HG03565 (cell line): ENCODE results near the gene BAHCC1.
"Not testable (repeated sequence)": the region's sequence is repeated elsewhere in the genome, so short reads cannot be mapped to it uniquely, and the experiment has no call there.

Experiments
- ATAC-seq: cut with Tn5 transposase; IDR thresholded peaks from one replicate; pipeline ENCODE4 v1.9.1; 2021; ENCODE audit warnings: mild to moderate bottlenecking, moderate library complexity; ENCODE audit not compliant: unreplicated experiment

BAHCC1 gene

GRCh38 chr17:81411305-81411704 is 16.0 kb downstream of the BAHCC1 start:
- ATAC-seq = no peak

DNA sequence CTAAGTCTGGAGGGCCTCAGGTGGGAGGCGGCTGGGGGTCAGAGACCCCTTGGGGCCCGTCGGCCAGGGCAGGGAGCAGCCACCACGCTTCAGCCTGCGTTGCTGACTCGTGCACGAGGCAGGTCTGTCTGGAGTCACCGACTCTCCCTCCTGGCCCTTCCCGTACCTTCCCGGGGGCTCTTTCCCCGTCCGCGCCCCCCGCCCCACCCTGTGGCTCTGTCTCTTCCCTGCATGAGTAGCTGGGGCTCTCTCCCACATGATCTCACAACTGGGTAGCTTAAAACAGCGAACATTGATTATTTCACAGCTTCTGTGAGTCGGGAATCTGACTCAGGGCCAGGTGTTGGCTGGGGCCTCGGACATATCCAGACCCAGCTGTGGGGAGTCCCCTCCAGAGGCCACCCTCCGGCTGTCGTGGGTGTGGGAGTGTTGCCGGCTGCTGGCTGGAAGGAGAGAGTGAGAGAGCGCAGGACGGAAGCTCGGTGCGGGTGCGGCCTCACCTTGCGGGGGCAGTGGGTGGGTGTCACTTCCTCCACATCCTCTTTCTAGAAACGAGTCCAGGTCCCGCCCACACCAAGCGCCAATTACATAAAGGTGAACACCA is 17.3 kb downstream of the BAHCC1 start:
- no peak for ATAC-seq

DNA sequence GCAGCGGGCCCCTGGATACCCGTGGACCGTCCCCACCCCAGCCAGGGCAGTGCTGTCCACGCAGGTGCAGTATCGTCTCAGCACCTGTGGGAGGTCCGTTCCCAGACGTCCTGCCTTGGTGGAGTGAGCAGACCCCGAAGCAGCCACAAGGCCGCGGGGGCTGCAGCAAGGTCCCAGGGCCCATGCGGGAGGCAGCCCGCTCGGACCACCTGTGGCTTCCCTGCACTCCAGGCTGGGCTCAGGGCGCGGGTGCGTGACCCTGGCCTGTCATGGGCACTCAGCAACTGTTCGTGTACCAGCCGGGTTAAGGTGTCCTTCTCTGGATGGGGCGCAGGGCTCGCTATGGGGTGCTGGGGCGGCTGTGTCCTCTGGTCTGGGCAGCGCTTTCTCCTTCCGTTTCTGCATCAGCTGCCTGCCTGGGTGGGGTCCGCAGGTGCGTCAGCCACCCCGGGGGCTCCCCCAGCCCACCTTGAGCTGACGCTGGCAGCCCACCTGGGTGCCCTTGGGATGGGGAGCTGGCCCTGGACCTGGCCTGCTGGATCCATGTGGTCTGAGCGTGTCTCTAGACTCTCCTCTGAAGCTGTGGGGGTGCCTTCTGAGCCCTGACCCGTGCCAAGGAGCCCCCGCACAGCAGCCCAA is 18.4 kb downstream of the BAHCC1 start:
- no peak for ATAC-seq

GRCh38 chr17:81414756-81415516 is 19.7 kb downstream of the BAHCC1 start:
- no peak for ATAC-seq

DNA sequence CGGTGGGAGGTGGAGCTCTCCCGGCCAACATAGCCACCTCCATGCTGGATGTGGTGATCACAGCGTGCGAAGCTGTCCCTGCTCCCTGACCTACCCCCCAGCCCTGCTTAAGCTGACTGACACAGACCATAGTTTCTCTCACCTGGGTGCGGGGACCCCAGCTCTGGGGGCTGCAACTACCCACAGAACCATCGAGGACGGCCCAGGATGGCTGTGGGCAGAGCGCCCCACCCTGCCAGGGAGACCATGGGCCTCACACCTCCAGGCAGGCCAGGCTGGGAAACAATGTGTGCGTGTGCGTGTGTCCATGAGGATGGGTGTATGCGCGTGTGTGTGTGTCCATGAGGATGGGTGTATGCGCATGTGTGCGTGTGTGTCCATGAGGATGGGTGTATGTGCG is 20.4 kb downstream of the BAHCC1 start:
- ATAC-seq = no peak

- no peak for ATAC-seq
Observed at GRCh38 chr17:81416612-81417011, 21.4 kb downstream of the BAHCC1 start.

- ATAC-seq = no peak
Observed at GRCh38 chr17:81417049-81417878, 22.0 kb downstream of the BAHCC1 start.

DNA sequence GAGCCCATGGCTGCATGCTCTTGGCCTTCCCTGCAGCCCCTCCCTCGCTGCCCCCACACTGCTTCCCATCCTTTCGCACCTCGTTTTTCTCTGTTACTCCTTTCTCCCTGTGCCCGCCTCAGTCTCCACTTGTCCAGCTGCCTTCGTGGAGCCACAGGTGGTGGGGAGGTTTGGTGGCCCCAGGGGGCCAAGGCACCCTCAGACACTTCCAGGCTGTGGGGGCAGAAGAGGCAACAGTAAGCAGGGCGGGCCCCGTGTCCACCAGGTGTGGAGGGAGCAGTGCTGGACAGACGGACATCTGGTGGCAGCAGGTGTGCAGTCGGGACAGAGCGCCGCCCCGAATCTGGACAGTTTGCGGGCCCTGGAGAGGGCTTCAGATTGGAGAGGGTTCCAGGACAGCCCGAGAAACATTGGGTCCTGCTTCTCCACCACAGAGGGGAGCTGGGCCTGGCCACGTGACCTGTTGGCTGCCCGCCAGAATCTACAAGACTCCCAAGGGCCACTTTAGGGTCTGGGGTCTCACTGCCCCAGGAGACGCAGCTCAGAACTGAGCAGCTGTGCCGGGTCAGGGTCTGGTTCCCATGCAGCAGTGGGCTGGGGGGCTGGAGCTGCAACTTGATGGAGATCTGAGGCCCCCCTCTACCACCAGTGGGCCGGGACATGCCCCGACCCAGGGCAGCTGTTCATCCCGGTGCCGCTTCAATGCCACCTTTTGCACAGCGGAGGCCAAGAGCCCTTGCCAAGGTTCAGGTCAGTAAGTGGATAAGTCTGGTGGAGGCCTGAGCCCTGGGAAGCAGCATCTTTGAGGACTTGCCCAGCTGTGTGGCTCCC is 22.8 kb downstream of the BAHCC1 start:
- no peak for ATAC-seq

DNA sequence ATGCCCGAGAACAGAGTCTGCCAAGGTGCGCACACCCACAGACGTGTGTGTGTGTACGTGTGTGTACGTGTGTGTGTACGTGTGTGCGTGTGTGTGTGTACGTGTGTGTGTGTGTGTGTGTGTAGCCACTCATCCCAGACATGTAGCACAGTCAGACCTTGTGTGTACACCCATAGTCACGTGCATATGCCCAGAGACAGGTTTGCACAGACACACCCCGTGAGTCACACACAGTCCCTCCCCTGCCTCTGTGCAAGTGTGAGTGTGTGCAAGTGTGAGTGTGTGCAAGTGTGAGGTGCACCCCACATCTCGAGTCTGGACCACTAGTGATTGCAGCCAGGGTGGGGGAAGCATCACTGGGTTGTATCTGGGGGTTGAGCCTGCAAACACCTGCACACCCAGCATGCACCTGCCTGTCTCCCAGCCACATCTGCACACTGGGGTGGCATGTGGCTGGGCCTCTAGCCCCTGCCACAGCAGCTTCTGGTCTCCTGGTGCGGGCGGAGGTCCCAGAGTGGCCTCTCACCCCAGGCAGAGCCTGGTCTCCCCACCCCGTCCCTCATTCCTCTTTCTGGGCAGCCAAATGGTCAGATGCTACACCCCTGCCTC is 23.6 kb downstream of the BAHCC1 start:
- ATAC-seq = no peak

DNA sequence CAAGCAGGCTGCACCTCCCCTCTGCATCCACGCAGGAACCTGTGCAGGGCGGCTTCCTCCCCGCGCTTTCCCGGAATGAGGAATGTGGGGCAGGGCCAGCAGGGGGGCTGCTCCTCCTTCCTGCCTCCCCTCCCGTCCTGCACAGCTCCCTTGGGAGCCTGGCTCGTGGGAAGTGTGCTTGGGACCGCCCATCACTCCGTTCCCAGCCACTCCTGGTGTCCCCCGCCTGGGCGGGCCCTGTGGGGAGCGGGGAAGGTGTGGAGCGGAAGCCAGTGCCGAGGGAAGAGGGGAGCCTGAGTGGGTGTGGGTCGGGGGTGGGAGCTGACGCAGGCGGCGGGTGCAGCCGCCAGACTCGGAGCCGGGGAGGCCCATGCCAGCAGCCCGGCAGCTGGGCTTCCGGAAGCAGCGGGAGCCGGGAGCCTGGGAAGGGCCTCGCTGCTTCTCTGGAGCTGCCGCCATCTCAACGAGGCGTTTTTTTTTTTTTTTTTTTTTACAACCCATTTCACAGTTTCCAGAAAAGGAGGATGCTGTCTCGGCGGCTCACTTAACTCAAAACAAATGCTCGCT is 24.1 kb downstream of the BAHCC1 start:
- ATAC-seq = no peak

GRCh38 chr17:81419886-81420768 is 24.9 kb downstream of the BAHCC1 start:
- ATAC-seq = no peak

GRCh38 chr17:81420769-81421462 is 25.7 kb downstream of the BAHCC1 start:
- ATAC-seq = no peak

DNA sequence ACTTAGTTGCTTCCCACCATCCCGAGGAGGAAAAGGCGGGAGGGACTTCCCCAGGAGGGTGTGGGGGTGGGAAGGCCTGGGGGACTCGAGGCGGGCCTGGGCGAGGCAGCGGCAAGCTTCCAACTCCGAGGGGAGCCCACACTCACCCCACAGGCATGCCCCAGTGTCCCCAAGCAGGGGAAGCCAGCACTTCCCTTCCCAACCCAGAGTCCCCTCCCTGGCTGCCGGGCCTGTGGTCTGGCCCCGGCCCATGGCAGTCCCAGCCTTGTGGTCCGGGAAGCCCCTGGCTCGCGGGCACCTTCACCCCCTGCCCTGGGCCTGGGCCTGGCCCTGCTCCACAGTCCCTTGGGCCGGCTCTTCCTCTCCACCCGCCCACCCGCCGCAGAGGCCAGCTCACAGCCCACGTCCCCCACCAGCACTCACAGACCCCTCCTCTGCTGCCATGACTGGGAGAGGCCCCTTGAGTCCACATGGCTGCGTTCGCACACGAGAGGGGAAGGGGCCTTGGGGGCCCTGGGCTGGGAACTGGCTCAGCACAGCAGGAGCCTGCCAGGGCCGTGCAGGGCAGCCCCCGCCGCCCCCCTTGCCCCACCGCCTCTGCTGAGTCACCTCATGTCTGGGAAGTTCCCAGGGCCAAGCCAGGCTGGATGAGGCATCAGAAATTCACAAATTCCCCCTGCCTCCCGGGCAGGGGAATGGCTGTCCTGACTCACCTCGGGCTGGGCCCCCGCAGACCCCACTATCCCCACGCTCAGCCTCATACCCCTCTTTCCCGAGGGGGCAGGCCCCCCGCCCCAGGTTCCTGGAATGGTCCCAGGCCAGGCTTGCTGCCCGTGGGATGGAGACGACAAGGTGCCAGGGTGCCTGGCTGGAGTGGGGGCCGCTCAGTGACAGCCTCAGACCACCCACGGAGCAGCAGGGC is 27.8 kb downstream of the BAHCC1 start:
- ATAC-seq = no peak

GRCh38 chr17:81423698-81424071 is 28.4 kb downstream of the BAHCC1 start:
- no peak for ATAC-seq

DNA sequence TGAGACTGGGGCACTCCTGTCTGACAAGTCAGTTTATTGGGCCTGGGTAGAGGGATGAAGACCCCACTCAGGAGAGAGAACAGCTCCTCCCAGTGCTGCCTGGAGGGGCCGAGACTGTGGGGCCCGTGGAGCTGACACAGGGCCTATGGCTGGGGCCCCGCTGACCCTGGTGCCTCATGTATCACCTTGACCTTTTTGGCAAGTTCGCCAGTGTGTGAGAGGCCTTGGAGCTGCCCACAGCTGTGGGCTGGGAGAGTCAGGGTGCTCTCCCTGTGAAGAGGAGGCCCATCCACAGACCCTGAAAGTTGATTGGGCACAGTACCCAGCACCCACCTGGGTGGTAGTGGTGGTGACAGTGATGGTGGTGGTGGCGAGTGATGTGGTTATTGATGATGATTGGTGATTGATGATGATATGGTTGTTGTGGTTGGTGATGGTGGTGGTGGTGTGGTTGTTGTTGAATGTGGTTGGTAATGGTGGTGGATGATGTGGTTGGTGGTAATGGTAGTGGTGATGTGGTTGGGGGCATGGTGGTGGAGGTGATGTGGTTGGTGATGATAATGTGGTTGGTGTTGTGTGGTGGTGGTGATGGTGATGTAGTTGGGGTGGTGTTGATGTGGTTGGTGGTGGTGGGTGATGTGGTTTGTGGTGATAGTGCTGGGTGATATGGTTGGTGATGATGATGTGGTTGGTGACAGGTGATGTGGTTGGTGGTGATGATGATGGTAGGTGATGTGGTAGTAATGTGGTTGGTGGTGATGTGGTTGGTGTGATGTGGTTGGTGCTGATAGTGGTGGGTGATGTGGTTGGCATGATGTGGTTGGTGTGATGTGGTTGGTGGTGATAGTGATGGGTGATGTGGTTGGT is 29.1 kb downstream of the BAHCC1 start:
- no peak for ATAC-seq

- not testable (repeated sequence) for ATAC-seq
Observed at GRCh38 chr17:81425041-81425440, 29.8 kb downstream of the BAHCC1 start.
